Measurements from ENCODE around the gene SRL.

- TF ChIP-seq, protein P1, sequence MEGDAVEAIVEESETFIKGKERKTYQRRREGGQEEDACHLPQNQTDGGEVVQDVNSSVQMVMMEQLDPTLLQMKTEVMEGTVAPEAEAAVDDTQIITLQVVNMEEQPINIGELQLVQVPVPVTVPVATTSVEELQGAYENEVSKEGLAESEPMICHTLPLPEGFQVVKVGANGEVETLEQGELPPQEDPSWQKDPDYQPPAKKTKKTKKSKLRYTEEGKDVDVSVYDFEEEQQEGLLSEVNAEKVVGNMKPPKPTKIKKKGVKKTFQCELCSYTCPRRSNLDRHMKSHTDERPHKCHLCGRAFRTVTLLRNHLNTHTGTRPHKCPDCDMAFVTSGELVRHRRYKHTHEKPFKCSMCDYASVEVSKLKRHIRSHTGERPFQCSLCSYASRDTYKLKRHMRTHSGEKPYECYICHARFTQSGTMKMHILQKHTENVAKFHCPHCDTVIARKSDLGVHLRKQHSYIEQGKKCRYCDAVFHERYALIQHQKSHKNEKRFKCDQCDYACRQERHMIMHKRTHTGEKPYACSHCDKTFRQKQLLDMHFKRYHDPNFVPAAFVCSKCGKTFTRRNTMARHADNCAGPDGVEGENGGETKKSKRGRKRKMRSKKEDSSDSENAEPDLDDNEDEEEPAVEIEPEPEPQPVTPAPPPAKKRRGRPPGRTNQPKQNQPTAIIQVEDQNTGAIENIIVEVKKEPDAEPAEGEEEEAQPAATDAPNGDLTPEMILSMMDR (IDR thresholded peaks at IDR 0.05; ENCODE audit: low read depth, low read length, missing input control): no peak
- TF ChIP-seq TAF1 (conservative IDR thresholded peaks at IDR 0.05) (no peak), RAD21 (IDR thresholded peaks at IDR 0.05) (no peak)
Measured at GRCh38 chr16:4157376-4157825, 84.5 kb downstream of the SRL start.

All from liver (tissue), 3 donors.